Tibial nerve (tissue), 4 donors: Measurements from ENCODE around the gene RAI1.

Experiments used
- EP300 ChIP-seq, 2 donors: sonication (generic); formaldehyde crosslinking; IDR thresholded peaks; one replicate each; pipeline ENCODE4 v1.6.1; 2017; ENCODE audit warnings: antibody characterized with exemption in 2 of 2, mild to moderate bottlenecking in 1 of 2
- POLR2A ChIP-seq, 2 donors: fragments of 450-650 bp; IDR thresholded peaks; one replicate each; pipeline ENCODE4 v1.6.1; 2017; ENCODE audit warnings: antibody characterized with exemption in 2 of 2, mild to moderate bottlenecking in 2 of 2, moderate library complexity in 2 of 2
- TF ChIP-seq, protein P1 (sequence below), 5 experiments: fragments of 200-600 bp in 3 of 5; fragments of 450-650 bp in 2 of 5; sonication (generic) in 3 of 5; IDR thresholded peaks; one replicate each; pipeline ENCODE4 v1.5.1; 2016 to 2019; ENCODE audit warnings: antibody characterized with exemption in 5 of 5, mild to moderate bottlenecking in 3 of 5, moderate library complexity in 2 of 5

GRCh38 chr17:17667947-17668346 is 13.3 kb upstream of the RAI1 start:
- TF ChIP-seq, protein P1, sequence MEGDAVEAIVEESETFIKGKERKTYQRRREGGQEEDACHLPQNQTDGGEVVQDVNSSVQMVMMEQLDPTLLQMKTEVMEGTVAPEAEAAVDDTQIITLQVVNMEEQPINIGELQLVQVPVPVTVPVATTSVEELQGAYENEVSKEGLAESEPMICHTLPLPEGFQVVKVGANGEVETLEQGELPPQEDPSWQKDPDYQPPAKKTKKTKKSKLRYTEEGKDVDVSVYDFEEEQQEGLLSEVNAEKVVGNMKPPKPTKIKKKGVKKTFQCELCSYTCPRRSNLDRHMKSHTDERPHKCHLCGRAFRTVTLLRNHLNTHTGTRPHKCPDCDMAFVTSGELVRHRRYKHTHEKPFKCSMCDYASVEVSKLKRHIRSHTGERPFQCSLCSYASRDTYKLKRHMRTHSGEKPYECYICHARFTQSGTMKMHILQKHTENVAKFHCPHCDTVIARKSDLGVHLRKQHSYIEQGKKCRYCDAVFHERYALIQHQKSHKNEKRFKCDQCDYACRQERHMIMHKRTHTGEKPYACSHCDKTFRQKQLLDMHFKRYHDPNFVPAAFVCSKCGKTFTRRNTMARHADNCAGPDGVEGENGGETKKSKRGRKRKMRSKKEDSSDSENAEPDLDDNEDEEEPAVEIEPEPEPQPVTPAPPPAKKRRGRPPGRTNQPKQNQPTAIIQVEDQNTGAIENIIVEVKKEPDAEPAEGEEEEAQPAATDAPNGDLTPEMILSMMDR (IDR thresholded peaks at IDR 0.05) = no peak
- TF ChIP-seq EP300 (IDR thresholded peaks at IDR 0.05) (no peak), POLR2A (IDR thresholded peaks at IDR 0.05) (no peak)
